BLaER1 treated with 17β-estradiol and CSF1 and Interleukin-3, amounts not matched to agents 10 nM and 100 nM (cell line): ENCODE data around the gene TFF3.

ENCODE experiments used
- H3K27ac ChIP-seq, 11 experiments: shearing (Covaris generic); formaldehyde crosslinking; 2 replicates each; pipeline ENCODE4 v1.8.1; 2022
- H3K27me3 ChIP-seq, 11 experiments: shearing (Covaris generic); formaldehyde crosslinking; 2 replicates each; pipeline ENCODE4 v1.8.1; 2022
- H3K36me3 ChIP-seq, 11 experiments: shearing (Covaris generic); formaldehyde crosslinking; 2 replicates each; pipeline ENCODE4 v1.8.1; 2022
- H3K4me1 ChIP-seq, 10 experiments: shearing (Covaris generic); formaldehyde crosslinking; 2 replicates each; pipeline ENCODE4 v1.8.1; 2022
- H3K4me2 ChIP-seq, 11 experiments: shearing (Covaris generic); formaldehyde crosslinking; 2 replicates each; pipeline ENCODE4 v1.8.1; 2022
- H3K4me3 ChIP-seq, 10 experiments: shearing (Covaris generic); formaldehyde crosslinking; 2 replicates each; pipeline ENCODE4 v1.8.1; 2022
- H3K9ac ChIP-seq, 11 experiments: shearing (Covaris generic); formaldehyde crosslinking; 2 replicates each; pipeline ENCODE4 v1.8.1; 2022
- H3K9me3 ChIP-seq, 11 experiments: shearing (Covaris generic); formaldehyde crosslinking; replicated peaks in 1 of 11; 2 replicates each; pipeline ENCODE4 v1.8.1; 2022
- H4K20me1 ChIP-seq, 11 experiments: shearing (Covaris generic); formaldehyde crosslinking; 2 replicates each; pipeline ENCODE4 v1.8.1; 2022
- Cebpa-rat ChIP-seq, 11 experiments: shearing (Covaris generic); IDR thresholded peaks; 2 replicates each; pipeline ENCODE4 v1.8.1; 2022

Gene TFF3

DNA sequence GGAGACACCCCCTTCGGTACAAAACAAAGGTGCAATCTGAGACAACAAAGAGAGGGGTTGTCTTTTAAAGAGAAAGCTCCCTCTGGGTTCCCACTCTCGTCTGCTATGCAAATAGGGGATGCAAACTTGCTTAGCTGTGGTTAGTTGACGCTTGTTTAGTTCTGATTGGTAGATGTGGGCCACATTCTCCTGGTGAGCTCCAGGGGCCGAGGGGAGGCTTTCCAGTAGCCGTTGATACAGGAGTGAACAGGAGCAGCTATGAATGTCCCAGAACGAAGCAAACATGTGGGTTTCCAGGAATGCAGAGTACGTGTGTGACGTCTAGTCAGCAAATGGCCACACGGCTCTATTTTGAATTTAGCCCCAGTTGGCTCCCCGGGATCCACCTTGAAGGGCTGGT lies 20.8 kb upstream of the TFF3 start:
- H3K36me3 ChIP-seq: no peaks in the 10 kb centered on the region
- H3K9ac ChIP-seq: no peak overlapping the region
- peaks cover 5 to 20% (median 14%) of the 10 kb centered on the region in 11 experiments; a peak in 17 of 22 replicates for H3K9me3 ChIP-seq
- no peak overlapping the region for H3K27ac ChIP-seq
- no peaks in the 10 kb centered on the region for H4K20me1 ChIP-seq
- no peak overlapping the region for H3K4me2 ChIP-seq
- H3K4me3 ChIP-seq: no peak overlapping the region
- no peaks in the 10 kb centered on the region for H3K27me3 ChIP-seq
- H3K4me1 ChIP-seq: peaks cover 0 to 8% (median 0%) of the 10 kb centered on the region in 10 experiments; a peak in 2 of 20 replicates
- no peak for TF ChIP-seq Cebpa-rat (IDR thresholded peaks at IDR 0.05)

DNA sequence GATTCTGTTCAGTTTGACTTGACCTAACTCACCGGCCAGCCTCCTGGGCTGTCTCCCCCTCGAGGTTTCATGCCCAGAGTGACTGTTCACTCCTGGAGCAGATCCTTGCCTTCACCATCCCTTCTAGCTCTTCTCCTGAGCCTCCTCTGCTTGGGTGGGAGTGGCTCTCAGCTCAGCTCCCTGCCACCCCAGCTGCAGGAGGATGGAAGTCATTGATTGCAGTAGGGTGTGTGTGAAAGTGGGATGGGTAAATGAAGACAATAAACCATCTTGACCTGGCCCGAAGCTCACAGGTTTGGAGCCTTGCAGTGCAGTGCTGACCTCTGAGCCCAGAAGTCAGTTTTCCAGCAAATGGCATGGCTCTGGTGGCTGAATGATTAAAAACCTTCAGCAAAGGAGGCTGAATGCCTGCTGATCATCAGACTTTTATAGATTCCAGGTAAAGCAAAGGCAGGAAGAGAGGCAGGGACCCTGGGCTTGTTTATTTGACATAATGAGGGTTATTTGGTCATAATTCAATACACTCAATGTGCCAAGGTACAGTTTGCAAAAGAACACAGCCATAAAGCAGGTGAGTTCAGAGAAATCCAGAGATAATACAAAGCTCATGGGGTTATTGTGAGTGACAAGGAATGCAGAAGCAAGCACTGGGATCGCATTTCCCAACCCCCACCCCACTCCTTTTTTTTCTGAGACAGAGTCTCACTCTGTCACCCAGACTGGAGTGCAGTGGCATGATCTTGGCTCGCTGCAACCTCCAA lies 17.5 kb upstream of the TFF3 start:
- Histone ChIP-seq H3K4me3 (no peak overlapping the region), H4K20me1 (no peaks in the 10 kb centered on the region), H3K4me1 (peaks cover 0 to under 1% (median 0%) of the 10 kb centered on the region in 10 experiments; a peak in 2 of 20 replicates), H3K27me3 (no peaks in the 10 kb centered on the region), H3K9me3 (peaks cover 5 to 20% (median 14%) of the 10 kb centered on the region in 11 experiments; a peak in 17 of 22 replicates), H3K36me3 (no peaks in the 10 kb centered on the region), H3K27ac (no peak overlapping the region), H3K4me2 (no peak overlapping the region), H3K9ac (no peak overlapping the region)
- TF ChIP-seq Cebpa-rat (IDR thresholded peaks at IDR 0.05): no peak

DNA sequence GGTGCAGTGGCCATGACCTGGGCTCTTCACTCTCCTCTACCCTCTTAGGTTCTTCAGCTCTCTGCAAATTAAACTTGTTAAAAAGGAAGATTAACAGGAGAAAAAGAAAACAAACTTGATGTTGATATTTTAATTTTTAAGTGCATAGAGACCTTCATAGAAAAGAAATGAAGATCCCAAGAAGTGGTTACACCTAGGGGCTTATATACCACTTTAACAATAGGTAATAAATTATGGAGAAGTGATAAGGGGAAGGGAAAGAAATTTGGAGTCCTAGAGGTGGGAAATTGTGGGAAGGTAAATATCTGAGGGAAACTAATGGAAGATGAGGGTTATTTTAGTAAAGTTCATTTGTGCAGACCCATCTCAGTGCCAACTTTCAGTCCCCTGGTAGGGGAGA lies 16.5 kb upstream of the TFF3 start:
- H3K27ac ChIP-seq: no peak overlapping the region
- no peaks in the 10 kb centered on the region for H3K4me1 ChIP-seq
- peaks cover 5 to 20% (median 14%) of the 10 kb centered on the region in 11 experiments; a peak in 17 of 22 replicates for H3K9me3 ChIP-seq
- TF ChIP-seq Cebpa-rat (IDR thresholded peaks at IDR 0.05): no peak
- no peaks in the 10 kb centered on the region for H4K20me1 ChIP-seq
- H3K4me2 ChIP-seq: no peak overlapping the region
- H3K36me3 ChIP-seq: no peaks in the 10 kb centered on the region
- no peak overlapping the region for H3K4me3 ChIP-seq
- no peak overlapping the region for H3K9ac ChIP-seq
- no peaks in the 10 kb centered on the region for H3K27me3 ChIP-seq

DNA sequence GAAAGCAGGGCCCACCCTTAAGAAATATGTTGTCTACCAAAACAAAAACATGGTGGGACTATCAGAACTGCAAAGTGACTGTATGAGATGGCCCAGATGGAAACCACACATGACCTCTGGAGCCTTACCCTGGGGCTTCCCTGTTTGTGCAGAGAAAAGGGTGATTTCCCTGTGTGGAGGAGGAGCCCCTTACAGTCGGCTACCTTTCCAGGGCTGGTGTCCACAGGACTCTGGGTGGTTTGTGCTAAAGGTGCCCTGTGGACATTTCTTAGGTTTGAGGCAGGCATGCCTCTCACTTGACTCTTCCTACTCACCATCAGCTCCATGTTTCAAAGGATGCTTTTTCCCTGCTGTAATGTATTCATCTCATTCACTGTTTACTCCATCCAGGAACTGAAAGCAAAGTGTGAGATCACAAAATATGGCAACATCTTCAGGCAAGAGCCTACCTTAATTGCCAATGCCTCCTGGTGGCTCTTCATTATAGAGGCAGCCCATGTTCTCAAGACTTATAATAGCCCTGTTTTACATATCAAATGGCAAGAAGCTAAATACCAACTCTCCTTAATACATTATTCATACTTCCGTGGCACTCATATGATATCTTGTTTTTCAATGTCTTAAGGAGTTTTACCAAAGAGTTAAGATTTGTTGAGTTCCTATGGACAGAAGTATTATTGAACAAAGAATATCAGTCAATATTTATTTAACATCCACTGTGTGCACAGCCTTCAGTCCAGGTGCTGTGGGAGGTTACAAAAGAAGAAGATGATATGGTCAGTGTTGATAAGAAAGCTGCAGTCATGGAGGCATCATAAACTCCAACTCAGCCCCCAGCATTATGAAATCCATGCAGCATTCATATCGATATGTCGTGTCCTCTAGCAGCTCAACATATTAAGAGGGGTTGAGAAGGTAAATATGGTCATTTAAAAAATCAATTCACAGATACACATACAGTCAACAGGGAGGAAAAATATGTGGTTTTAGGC lies 15.5 kb upstream of the TFF3 start:
- H3K9me3 ChIP-seq: peaks cover 7 to 21% (median 16%) of the 10 kb centered on the region in 11 experiments
- no peak overlapping the region for H3K4me3 ChIP-seq
- no peaks in the 10 kb centered on the region for H4K20me1 ChIP-seq
- H3K27ac ChIP-seq: no peak overlapping the region
- H3K4me2 ChIP-seq: no peak overlapping the region
- no peak overlapping the region for H3K9ac ChIP-seq
- no peak for TF ChIP-seq Cebpa-rat (IDR thresholded peaks at IDR 0.05)
- H3K27me3 ChIP-seq: no peaks in the 10 kb centered on the region
- H3K4me1 ChIP-seq: no peaks in the 10 kb centered on the region
- no peaks in the 10 kb centered on the region for H3K36me3 ChIP-seq

DNA sequence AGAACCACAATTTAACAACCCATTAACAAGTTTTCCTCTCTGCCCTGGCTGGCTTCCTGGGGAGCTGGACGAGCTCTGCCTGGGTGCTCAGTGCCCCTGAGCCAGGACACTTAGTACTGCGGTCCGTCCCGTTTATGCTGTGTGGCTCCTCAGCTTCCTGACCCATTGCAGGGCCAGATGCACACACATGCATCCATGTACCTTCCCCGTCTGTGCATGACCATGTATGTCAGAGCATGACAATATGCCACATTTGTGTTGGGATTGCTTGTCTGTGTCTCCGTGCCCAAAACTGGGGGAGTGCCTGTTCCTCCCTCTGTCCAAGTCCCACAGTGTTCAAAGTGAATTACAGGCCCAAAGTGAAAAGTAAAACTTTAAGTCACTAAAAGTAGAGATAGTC lies 9.7 kb upstream of the TFF3 start:
- Histone ChIP-seq H3K27me3 (no peaks in the 10 kb centered on the region), H3K4me3 (no peak overlapping the region), H3K4me1 (peaks cover 4 to 15% (median 10%) of the 10 kb centered on the region in 10 experiments), H3K4me2 (no peak overlapping the region), H3K36me3 (no peaks in the 10 kb centered on the region), H3K9me3 (peaks cover 7 to 17% (median 10%) of the 10 kb centered on the region in 11 experiments; a peak in 20 of 22 replicates), H3K9ac (no peak overlapping the region), H4K20me1 (no peaks in the 10 kb centered on the region), H3K27ac (no peak overlapping the region)
- TF ChIP-seq Cebpa-rat (IDR thresholded peaks at IDR 0.05): no peak

DNA sequence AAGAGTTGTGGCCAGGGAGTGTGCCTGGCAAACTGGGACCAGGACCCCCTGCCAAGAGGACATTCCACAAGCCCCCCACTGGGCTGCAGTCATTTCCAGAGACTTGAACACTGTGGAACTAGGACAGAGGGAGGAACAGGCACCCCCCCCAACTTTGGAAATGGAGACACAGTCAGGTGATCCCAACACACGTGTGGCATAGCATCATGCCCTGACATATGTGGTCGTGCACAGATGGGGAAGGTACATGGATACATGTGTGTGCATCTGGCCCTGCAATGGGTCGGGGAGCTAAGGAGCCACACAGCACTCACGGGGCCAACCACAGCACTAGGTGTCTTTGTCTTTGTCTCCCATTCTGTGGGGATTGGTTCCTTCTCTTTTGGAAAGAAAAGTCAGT lies 6.6 kb upstream of the TFF3 start:
- TF ChIP-seq Cebpa-rat (IDR thresholded peaks at IDR 0.05): no peak
- Histone ChIP-seq H3K4me2 (no peak overlapping the region), H3K9me3 (peaks cover 7 to 17% (median 10%) of the 10 kb centered on the region in 11 experiments; a peak in 20 of 22 replicates), H3K4me1 (peaks cover 15 to 46% (median 41%) of the 10 kb centered on the region in 10 experiments), H3K27me3 (no peaks in the 10 kb centered on the region), H3K9ac (no peak overlapping the region), H4K20me1 (no peaks in the 10 kb centered on the region), H3K27ac (peak overlapping the region in 4 of 11 experiments; percentile 52 to 85 (median 84); a peak in 6 of 22 replicates), H3K36me3 (no peaks in the 10 kb centered on the region), H3K4me3 (no peak overlapping the region)

DNA sequence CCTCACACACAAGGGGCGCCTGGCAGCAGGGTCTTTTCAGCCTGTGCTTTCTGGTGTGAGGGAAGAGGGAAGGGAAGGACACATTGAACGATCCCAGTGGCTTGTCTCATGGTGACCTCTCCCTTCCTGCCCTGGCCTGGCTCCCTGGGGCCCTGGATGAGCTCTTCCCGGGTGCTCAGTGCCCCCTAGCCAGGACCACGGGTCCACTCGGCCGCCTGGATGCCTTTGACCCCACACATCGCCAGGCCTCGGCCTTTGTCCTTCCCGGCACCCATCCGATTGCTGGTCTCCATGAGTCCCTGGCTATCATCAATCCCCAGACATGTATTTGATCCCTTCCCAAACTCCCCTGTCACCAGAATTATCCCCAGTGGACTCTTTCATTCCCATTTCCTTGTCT lies 6.0 kb upstream of the TFF3 start:
- TF ChIP-seq Cebpa-rat (IDR thresholded peaks at IDR 0.05): no peak
- Histone ChIP-seq H3K4me1 (peaks cover 15 to 52% (median 47%) of the 10 kb centered on the region in 10 experiments), H3K4me3 (no peak overlapping the region), H3K9me3 (peaks cover 7 to 17% (median 10%) of the 10 kb centered on the region in 11 experiments; a peak in 20 of 22 replicates), H3K27ac (peak overlapping the region in 4 of 11 experiments; percentile 52 to 85 (median 84); a peak in 7 of 22 replicates), H3K9ac (no peak overlapping the region; a peak in 1 of 22 replicates), H4K20me1 (no peaks in the 10 kb centered on the region), H3K27me3 (no peaks in the 10 kb centered on the region), H3K36me3 (no peaks in the 10 kb centered on the region), H3K4me2 (peak overlapping the region in 4 of 11 experiments; percentile 78 to 94 (median 91); a peak in 3 of 22 replicates)

DNA sequence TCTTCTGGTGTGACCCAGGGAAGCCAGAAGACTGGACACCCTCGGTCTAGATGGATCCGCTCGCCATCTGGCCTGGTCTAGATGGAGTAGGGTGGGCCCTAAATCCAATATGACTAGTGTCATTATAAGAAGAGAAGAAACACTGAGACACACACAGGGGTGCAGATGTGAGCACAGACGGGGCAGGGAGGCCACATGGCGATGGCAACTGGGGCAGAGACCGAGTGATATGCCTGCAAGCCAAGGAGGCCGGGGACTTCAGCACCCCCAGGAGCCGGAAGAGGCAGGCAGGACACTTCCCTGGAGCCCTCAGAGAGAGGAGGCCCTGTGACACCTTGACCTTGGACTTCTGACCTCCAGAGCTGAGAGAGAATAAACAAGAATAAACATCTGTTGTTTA lies 5.6 kb upstream of the TFF3 start:
- no peak for TF ChIP-seq Cebpa-rat (IDR thresholded peaks at IDR 0.05)
- H3K27me3 ChIP-seq: no peaks in the 10 kb centered on the region
- H3K9me3 ChIP-seq: peaks cover 5 to 17% (median 8%) of the 10 kb centered on the region in 11 experiments; a peak in 20 of 22 replicates
- peak overlapping the region in 6 of 11 experiments; percentile 75 to 94 (median 86); a peak in 11 of 22 replicates for H3K4me2 ChIP-seq
- H3K4me3 ChIP-seq: no peak overlapping the region
- peaks cover 15 to 56% (median 48%) of the 10 kb centered on the region in 10 experiments for H3K4me1 ChIP-seq
- peak overlapping the region in 4 of 11 experiments; percentile 52 to 85 (median 84); a peak in 7 of 22 replicates for H3K27ac ChIP-seq
- no peaks in the 10 kb centered on the region for H4K20me1 ChIP-seq
- H3K36me3 ChIP-seq: no peaks in the 10 kb centered on the region
- H3K9ac ChIP-seq: no peak overlapping the region; a peak in 2 of 22 replicates
